Fibroblast of gingiva (primary cell): ENCODE measurements around the gene VMAC.
A peak's percentile ranks its signal among the peaks of the same experiment; 100 is the strongest.
"Not testable (repeated sequence)": the region's sequence is repeated elsewhere in the genome, so short reads cannot be mapped to it uniquely, and the experiment has no call there.

Source experiments
- DNase-seq: peaks from one replicate; pipeline ENCODE4 v3.0.0-alpha.2; 2011; ENCODE audit warnings: low read depth

VMAC gene, protein sequence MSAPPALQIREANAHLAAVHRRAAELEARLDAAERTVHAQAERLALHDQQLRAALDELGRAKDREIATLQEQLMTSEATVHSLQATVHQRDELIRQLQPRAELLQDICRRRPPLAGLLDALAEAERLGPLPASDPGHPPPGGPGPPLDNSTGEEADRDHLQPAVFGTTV

DNA sequence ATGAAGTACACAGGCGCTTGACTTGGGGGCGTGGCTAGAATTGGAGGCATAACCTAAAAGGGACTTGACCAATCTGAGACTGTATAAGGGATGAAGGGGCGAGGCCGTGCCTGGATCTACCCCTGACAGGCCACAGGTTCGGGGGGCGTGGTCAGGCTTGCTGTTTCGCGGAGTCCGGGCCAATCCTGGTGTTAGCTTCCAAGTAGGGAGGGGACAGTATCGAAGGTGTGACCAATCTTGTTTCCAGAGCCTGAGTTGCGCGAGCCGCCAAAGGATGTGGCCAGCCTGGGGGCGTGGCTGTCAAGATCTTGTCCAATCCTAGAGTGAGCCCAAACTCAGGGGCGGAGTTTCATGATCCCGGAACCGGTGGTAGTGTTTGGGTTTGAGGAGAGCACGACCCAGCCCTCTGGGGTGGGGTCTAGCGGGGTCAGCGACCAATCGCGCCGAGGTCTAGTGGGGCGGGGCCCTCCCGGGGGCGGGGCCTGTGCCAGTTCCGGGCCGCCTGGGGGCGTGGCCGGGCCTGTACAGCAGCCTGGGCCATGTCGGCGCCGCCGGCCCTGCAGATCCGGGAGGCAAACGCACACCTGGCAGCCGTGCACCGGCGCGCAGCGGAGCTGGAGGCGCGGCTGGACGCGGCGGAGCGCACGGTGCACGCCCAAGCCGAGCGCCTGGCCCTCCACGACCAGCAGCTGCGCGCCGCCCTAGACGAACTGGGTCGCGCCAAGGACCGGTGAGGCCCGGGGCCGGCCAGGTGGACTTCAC, at the start of gene VMAC:
Gene VMAC, plus strand, starts transcription at position 521 of the 762 bp plus-strand sequence. Its CDS starts 19 bp downstream, at position 540.
- peak; percentile 100 for DNase-seq

DNA sequence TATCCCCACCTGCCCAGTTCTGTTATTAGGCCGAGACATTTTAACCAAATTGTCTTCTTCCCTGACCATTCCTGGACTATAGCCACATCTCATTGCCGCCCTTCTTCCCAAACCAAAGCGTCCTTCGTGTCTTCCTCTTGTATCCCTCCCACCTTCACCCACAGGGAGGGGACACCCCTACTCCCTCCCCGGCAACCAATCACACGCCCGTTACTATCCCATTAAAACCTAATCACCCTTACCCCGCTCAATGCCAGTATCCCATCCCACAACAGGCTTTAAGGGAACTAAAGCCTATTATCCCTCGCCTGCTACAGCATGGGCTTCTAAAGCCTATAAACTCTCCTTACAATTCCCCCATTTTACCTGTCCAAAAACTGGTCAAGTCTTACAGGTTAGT, 49.5 kb upstream of the VMAC start:
- DNase-seq = not testable (repeated sequence)

DNA sequence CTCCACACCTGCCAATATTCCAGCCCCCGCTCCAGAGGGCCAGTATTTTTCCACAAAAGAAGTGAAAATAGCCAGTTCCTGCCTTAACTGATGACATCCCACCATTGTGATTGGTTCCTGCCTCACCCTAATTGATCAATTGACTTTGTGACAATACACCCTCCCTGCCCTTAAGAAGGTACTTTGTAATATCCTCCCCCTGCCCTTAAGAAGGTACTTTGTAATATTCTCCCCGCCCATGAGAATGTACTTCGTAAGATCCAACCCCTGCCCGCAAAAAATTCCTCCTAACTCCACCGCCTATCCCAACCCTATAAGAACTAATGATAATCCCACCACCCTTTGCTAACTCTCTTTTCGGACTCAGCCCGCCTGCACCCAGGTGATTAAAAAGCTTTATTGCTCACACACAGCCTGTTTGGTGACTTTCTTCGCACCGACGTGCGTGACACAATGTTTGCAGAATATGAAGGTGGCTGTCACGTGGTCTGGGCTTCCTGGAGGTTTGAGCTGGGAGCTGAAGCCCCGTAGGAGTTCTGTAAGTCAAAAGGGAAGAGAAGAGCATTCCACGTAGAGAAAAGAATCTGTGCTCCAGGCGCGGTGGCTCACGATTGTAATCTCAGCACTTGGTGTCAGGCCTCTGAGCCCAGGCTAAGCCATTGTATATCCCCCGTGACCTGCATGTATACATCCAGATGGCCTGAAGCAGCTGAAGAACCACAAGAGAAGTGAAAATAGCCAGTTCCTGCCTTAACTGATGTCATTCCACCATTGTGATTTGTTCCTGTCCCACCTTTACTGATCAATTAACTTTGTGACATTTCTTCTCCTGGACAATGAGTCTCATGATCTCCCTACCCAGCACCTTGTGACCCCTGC, 47.2 kb upstream of the VMAC start:
- DNase-seq = no peak

DNA sequence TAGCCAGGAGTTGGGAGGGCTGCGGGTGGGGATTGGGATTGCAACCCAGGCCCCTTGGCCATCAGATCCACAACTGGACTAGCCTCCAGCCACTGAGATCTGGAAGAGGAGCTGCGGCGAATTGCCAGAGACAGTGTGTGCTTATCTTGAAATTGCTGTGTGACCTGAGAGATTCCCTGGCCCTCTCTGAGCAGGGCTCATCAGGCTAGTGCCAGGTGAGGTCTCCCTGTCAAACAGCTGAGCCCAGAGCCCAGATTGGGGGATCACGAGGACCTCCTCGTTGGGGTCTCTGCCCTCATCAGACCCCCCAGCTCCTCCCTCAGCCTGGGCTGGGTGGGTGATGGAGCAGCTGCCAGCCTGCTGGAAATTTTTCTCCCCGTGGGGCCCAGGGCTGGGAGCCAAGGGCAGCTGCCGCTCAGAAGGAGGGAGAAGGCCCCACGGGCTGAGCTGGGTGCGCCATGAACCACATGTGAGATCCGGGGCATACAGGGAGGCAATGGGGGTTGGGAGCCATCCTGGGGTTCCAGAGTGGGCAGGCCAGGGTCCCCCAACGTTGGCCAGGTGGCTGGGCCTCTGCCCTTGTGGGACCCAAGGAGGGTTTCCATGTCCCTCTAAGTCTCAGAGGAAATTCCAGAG, 41.5 kb upstream of the VMAC start:
- no peak for DNase-seq

DNA sequence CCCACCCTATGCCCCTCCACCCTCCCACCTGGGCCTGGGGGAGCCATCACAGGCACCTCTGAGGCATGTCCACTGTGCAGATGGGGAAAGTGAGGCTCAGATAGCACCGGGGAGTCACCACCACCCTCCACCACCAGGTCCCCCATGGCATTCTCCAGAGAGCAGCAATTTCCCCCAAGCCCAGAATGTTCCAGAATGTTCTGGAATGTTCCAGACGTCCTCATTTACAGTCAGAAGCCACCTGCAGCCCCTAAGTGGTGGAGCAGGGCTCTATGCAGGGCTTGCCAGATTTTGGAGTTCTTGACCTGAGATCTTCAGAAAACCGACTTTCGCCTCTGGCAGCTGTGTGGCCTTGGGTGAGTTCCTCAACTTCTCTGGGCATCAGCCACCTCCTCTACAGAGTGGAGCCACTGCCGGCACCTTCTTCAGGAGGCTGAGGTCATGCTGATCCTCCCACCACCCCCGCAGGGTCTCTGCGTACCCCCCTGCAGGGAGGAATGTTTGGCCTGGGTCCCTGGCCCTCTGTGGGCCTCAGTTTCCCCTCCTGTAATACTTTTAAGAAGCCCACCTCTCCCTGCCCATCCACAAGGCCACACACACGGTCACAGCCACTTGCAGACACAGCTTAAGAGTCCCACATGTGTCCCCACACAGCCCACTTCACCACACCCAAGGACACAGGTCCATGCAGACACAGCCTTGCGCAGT, 40.5 kb upstream of the VMAC start:
- no peak for DNase-seq

DNA sequence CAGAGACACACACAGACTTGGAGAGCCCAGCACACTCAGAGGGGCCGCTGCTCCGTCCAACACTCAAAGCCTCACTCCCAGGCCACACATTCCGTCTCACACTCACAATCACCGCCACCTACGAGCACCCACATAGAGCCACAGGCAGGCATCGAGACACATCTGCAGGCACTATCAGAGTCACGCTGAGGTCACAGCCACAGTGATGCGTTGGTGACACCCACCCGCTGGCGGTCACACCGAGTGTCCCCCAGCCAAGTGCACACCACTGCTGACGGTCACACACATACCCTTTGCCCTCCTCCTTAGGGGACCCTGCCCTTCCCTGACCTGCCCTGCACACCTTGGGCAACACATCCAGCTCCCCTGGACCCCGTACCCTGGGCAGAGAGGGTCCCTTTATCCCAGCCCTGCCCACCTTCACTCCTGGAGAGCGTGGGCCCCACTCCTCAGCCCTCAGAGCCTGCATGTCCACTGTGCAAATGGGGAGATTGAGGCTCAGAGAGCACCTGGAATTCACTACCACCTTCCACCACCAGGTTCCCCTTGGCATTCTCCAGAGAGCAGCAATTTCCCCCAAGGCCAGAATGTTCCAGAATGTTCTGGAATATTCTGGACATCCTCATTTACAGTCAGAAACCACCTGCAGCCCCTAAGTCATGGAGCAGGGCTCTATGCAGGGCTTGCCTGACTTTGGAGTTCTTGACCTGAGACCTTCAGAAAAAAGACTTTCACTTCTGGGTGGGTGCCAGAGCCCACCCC, 39.8 kb upstream of the VMAC start:
- no peak for DNase-seq

DNA sequence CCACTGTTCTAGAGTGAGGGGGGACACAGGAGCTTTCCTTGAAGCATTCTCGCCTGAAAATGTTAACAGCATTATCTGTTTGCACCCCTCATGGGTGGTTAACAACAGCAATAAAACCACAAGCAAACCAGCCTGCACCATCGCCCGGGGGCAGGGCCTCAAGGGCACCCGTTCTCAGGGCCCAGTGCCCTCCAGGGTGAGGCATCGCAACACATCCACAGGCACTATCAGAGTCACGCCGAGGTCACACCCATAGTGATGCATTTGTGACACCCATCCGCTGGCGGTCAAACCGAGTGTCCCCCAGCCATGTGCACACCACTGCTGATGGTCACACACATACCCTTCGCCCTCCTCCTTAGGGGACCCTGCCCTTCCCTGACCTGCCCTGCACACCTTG, 38.9 kb upstream of the VMAC start:
- no peak for DNase-seq

DNA sequence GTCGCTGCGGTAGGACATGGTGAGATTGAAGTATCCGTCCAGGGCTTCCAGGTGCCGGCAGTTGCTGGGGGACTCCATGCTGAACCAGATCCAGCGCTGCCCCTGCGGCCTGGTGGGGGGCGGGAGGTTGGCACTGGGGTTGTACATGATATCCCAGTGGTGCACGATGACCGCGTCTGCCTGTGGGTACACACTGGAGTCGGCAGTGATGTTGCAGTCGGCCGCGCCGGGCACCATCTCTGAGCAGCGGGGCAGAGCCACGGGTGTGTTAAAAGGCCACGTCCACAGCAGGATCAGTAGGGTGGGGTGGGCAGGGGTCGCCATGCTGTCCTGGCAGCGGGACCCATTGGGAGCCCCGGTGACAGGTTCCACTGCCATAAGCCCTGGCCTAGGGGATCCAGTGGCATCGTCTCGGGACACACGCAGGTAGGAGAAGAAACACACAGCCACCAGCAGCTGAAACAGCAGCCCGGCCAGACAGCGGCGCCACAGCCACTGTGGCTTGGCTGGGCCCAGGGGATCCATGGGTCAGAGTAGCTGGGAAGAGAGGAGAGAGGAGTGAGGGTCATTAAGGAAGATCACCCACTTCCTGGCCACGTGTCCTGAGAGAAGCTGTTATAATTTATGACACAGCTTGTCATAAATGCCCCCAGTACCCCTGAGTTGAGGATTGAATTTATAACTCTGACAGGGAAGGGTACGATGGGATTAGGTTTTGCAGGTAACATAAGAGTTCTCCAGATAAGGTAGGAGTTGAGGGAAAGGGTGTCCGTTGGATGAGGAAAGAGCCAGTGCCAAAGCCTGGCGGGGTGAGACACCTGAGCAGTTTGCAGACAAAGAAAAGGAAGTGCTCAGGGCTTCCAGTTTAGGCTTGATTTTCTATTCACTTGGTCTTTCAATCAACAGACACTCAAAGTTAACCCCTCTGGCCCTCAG, 37.2 kb upstream of the VMAC start:
- DNase-seq = no peak

DNA sequence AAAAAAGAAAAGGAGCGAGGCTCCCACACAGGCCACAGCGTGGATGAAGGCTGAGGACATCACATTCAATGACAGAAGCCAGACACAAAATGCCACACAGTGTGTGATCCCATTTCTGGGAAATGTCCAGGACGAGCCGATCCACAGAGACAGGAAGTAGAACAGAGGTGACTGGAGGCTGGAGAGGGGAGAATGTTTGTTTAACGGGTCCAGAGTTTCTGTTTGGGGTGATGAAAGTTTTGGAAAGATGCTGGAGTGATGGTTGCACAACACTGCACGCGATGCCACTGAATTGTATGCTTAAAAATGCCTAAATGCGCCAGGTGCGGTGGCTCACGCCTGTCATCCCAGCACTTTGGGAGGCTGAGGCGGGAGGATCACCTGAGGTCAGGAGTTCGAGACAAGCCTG, 33.7 kb upstream of the VMAC start:
- no peak for DNase-seq

DNA sequence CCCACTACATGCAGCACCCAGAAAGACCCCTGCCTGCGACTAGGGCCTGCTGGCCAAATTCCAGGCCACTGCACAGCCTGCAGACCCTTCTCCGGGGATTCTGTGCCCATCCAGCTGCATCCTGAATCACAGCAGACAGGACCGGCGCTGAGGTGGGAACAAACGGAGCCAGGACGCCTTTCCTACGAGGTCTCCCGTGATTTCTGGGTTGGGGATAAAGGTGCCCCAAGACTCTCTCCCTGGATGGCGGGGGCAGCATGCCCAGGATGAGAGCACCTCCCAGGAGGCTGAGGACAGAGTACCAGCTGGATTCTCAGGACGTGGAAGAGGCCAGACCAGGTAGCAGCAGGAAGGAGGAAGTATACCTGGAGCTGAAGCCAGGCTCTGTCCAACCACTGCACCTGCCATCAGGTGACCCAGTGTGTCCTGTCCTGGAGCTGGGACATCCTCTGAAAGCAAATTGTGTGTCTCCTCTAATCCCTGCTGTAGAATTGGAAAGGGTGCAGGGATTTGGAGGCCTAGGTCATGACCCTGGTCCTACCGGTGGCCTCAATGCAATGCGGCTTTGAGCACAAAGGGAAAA, 31.0 kb upstream of the VMAC start:
- no peak for DNase-seq

DNA sequence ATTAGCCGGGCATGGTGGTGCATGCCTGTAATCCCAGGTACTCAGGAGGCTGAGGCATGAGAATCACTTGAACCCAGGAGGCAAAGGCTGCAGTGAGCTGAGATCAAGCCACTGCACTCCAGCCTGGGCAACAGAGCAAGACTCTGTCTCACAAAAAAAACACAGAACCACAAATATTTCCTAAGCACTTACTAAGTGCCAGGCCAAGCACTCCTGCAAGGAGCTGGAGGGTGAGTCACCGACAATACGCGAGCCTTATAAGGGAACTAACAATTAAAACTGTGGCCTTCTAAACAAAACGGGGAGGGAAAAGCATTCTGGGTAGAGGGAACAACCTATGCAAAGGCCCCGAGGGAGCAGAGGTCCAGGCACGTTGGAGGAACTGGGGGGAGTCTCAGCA, 30.2 kb upstream of the VMAC start:
- not testable (repeated sequence) for DNase-seq

DNA sequence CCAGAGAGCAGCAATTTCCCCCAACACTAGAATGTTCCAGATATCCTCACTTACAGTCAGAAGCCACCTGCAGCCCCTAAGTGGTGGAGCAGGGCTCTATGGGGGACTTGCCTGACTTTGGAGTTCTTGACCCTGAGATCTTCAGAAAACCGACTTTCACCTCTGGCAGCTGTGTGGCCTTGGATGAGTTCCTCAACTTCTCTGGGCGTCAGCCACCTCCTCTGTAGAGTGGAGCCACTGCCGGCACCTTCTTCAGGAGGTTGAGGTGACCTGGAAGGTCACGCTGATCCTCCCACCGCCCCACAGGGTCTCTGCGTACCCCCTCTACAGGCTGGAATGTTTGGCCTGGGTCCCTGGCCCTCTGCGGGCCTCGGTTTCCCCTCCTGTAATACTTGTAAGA, 27.2 kb upstream of the VMAC start:
- no peak for DNase-seq

DNA sequence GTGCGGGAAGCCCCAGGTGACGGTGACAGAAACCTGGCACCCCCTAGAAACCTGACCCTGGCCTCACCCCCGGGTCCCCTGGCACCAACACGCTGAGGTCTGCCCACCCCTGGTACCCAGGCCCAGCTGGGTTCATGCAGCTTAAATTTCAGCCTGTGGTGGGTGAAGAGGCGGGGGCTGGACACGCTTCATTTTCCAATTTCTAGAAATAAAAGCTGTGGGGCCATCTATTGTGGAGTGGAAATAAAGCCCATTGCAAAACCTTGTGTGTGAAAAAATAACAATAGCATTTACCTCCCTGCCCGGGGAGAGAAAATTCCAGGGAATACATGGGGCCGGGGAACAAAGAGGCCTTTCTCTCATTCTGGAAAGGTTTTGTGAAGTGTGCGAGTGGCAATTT, 26.8 kb upstream of the VMAC start:
- no peak for DNase-seq

DNA sequence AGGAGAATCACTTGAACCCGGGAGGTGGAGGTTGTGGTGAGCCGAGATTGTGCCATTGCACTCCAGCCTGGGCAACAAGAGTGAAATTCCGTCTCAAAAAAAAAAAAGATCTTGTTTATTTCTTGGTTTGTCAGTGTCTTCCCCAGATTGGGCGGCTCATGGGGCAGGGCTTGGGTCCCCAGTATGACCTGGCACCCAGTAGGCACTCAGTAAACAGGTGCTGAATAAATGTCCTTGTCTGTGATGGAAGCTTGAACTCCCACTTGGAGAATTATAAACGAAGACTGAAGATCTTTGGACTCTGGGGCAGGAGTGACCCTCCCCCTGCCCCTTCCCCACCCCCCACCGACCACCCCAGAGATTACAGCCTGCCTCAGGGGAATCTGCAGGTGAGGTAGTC, 24.5 kb upstream of the VMAC start:
- DNase-seq = no peak

DNA sequence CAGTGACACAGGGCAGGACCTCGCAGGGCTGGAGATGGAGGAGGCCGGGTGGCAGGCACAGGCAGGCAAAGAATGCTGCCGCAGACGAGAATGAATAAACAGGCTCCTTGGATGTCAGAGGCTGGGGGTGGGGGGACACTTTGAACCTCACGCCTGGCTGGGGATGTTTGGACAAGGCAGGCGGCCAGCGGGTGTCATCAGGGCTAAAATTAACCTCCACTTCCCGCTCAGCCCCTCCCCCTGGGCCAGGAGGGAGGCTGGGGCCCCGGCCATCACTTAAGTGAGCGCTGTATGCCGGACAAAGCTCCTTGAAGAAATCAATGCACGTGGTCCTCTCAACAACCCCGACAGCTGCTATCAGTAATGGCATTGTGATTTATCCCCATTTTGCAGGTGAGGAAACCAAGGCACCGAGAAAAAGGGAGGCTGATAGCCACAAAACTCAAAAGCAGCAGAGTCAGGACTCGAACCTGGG, 24.0 kb upstream of the VMAC start:
- peak; percentile 83 for DNase-seq

DNA sequence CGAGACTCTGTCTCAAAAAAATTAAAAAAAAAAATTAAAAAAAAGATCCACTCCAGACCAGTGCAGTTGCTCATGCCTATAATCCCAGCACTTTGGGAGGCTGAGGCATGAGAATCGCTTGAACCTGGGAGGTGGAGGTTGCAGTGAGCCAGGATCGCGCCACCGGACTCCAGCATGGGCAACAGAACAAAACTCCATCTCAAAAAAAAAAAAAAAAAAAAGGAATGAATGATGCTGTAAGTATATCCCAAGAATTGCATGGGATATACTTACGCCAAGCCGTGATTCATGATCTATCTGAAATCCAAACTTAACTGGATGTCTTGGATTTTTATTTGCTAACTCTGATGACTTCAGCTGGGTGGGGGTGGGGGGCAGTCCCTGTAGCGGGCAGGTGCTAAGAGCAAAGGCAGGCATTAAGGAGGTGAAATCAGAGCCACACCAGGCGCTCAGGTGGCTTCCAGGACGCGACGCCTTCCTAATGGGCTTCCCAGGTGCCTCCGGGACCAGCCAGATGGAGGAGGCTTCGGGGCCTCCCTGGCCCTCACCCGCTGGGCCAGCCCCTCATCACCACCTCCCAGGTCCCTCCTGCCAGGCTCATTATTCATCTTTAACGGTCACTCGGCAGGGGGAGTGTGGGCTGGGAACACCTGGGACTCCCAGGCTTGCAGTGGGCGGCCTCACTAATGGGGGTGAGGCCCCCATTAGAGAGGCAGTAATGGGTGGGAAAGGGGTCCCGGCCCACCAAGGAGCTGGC, 23.0 kb upstream of the VMAC start:
- DNase-seq = no peak

DNA sequence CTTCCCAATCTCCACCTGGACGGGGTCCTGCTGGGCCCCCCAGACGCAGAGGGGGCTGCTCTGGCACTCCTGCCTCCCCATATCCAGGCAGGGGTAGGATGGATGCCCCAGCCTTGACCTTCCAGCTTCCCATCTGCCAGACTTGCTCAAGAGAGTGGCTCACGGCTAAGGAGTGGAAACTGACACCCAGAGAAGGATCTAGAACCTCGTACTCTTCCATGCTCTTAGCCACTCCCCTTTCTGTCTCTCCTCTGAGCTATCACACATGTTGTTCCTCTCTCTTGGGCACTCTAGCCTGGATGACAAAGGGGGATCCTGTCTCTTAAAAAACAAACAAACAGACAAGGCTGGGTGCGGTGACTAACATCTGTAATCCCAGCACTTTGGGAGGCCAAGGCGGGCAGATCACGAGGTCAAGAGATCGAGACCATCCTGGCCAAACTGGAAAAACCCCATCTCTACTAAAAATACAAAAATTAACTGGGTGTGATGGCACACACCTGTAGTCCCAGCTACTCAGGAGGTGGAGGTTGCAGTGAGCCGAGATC, 22.2 kb upstream of the VMAC start:
- no peak for DNase-seq

DNA sequence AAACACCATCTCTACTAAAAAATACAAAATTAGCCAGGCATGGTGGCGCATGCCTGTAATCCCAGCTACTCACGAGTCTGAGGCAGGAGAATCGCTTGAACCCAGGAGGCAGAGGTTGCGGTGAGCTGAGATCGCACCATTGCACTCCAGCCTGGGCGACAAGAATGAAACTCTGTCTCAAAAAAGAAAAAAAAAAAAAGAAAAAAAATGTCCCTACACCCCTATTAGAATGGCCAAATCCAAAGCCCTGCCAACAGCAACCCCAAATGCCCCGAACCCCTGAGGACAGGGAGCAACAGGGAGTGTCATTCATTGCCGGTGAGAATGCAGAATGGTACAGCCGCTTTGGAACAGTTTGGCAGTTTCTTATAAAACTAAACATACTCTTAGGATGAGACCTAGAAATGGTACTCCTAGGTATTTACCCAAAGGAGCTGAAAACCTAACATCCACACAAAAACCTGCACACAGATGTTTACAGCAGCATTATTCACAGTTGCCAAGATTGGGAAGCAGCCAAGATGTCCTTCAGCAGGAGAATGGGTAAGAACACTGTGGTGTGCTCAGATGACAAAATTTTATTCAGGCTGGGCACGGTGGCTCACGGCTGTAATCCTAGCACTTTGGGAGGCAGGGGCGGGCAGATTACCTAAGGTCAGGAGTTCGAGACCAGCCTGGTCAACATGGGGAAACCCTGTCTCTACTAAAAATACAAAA, 21.4 kb upstream of the VMAC start:
- DNase-seq = not testable (repeated sequence)
